Gastrocnemius medialis (tissue), 4 donors: Measurements from ENCODE around the gene PPP2R3B. TPM values are rescaled to one million over a fixed set of nuclear protein-coding genes. Genes with fewer than 3 reads are reported as not detected.

Experiments used
- ATAC-seq, 2 donors: fragments of 150-250 bp; one replicate each; pipeline ENCODE4 v1.9.1; 2016
- DNase-seq, 2 donors: peaks; one replicate each; pipeline ENCODE4 v3.0.0-alpha.2; 2019
- H3K27ac ChIP-seq, 4 donors: fragments of 200-600 bp; sonication (generic); 1 replicate in 1 of 4; 2 replicates in 3 of 4; pipeline ENCODE4 v1.5.1; 2016 to 2018; ENCODE audit warnings: mild to moderate bottlenecking in 2 of 4, moderate library complexity in 1 of 4
- H3K27me3 ChIP-seq, 3 donors: fragments of 200-600 bp; sonication (generic) in 2 of 3; 1 replicate in 1 of 3; 2 replicates in 2 of 3; pipeline versions ENCODE4 v1.5.1 to v1.6.0; 2016 to 2019; ENCODE audit warnings: mild to moderate bottlenecking in 1 of 3, moderate library complexity in 1 of 3
- H3K36me3 ChIP-seq, 2 donors: fragments of 200-600 bp; sonication (generic) in 1 of 2; one replicate each; pipeline ENCODE4 v1.5.1; 2017 to 2018
- H3K4me1 ChIP-seq, 2 donors: fragments of 200-600 bp; sonication (generic) in 1 of 2; one replicate each; pipeline ENCODE4 v1.5.1; 2016 to 2017; ENCODE audit warnings: mild to moderate bottlenecking in 2 of 2
- H3K4me3 ChIP-seq, 4 donors: fragments of 200-600 bp; sonication (generic) in 3 of 4; 1 replicate in 1 of 4; 2 replicates in 3 of 4; pipeline ENCODE4 v1.5.1; 2016 to 2019; ENCODE audit warnings: mild to moderate bottlenecking in 2 of 4
- H3K9me3 ChIP-seq, 3 donors: fragments of 200-600 bp; sonication (generic) in 2 of 3; 1 replicate in 1 of 3; 2 replicates in 2 of 3; pipeline ENCODE4 v1.5.1; 2016 to 2019
- POLR2A ChIP-seq, 2 donors: fragments of 450-650 bp; IDR thresholded peaks; one replicate each; pipeline ENCODE4 v1.6.1; 2017; ENCODE audit warnings: antibody characterized with exemption in 2 of 2, mild to moderate bottlenecking in 2 of 2, moderate library complexity in 2 of 2
- in situ Hi-C, 4 donors: fragments of 200-750 bp; cut with MboI; loops; one replicate each; pipeline versions ENCODE4 v1.15.0 to v1.8.0; 2017; ENCODE audit warnings: low sequenced_read_pairs in 4 of 4
- intact Hi-C: fragments of 100-400 bp; cut with DNase I; formaldehyde crosslinking; loops from one replicate; pipeline ENCODE4 v1.15.1; 2023; ENCODE audit warnings: low total_unique reads
- total RNA-seq, 4 donors: library from RNA; depleted of rRNA; stranded (reverse); fragments of >200 nt; gene quantifications; one replicate each; pipeline versions ENCODE4 v1.1.0 to v1.2.3, GENCODE V29; 2016
- TF ChIP-seq, protein P1 (sequence below), 5 experiments: fragments of 450-650 bp in 3 of 5; fragments of 200-600 bp in 2 of 5; sonication (generic) in 2 of 5; IDR thresholded peaks in 4 of 5; conservative IDR thresholded peaks in 1 of 5; 1 replicate in 4 of 5; 2 replicates in 1 of 5; pipeline ENCODE4 v1.5.1; 2016 to 2019; ENCODE audit warnings: antibody characterized with exemption in 5 of 5, mild to moderate bottlenecking in 3 of 5, moderate library complexity in 3 of 5

Gene PPP2R3B
- total RNA-seq, 4 donors from 2014 or later, result 53.8 to 103 (median 69.4) TPM

DNA sequence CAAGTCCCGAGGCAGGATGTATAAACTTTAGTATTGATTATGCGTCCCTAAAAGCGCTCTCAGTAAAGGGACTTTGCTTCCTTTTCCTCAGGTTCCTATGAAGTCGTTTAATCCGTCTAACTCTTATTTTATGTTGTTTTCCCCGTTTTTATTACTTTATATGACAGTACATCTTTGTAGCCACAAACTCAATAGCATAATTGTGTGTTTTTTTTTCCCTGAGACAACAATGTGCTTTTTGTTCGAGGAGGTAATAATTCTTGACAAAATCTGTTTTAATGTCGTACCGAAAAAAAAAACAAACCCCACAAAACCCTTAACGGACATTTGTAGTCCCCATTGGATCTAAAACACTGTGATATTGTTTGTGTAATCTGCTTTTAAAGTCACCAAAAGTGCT, 17.9 kb upstream of the PPP2R3B start:
- no peak overlapping the region for H3K27ac ChIP-seq
- no peaks in the 10 kb centered on the region for H3K9me3 ChIP-seq
- no peaks in the 10 kb centered on the region for H3K36me3 ChIP-seq
- TF ChIP-seq POLR2A (IDR thresholded peaks at IDR 0.05), result no peak
- TF ChIP-seq, protein P1, sequence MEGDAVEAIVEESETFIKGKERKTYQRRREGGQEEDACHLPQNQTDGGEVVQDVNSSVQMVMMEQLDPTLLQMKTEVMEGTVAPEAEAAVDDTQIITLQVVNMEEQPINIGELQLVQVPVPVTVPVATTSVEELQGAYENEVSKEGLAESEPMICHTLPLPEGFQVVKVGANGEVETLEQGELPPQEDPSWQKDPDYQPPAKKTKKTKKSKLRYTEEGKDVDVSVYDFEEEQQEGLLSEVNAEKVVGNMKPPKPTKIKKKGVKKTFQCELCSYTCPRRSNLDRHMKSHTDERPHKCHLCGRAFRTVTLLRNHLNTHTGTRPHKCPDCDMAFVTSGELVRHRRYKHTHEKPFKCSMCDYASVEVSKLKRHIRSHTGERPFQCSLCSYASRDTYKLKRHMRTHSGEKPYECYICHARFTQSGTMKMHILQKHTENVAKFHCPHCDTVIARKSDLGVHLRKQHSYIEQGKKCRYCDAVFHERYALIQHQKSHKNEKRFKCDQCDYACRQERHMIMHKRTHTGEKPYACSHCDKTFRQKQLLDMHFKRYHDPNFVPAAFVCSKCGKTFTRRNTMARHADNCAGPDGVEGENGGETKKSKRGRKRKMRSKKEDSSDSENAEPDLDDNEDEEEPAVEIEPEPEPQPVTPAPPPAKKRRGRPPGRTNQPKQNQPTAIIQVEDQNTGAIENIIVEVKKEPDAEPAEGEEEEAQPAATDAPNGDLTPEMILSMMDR (IDR thresholded peaks at IDR 0.05 in 4 of 5, conservative IDR thresholded peaks at IDR 0.05 in 1 of 5), result no peak
- no peak for ATAC-seq
- in situ Hi-C loops, result no loop called here
- intact Hi-C loops, result no loop called here
- H3K4me3 ChIP-seq, result no peak overlapping the region
- no peaks in the 10 kb centered on the region for H3K4me1 ChIP-seq
- DNase-seq, result no peak
- no peaks in the 10 kb centered on the region for H3K27me3 ChIP-seq

DNA sequence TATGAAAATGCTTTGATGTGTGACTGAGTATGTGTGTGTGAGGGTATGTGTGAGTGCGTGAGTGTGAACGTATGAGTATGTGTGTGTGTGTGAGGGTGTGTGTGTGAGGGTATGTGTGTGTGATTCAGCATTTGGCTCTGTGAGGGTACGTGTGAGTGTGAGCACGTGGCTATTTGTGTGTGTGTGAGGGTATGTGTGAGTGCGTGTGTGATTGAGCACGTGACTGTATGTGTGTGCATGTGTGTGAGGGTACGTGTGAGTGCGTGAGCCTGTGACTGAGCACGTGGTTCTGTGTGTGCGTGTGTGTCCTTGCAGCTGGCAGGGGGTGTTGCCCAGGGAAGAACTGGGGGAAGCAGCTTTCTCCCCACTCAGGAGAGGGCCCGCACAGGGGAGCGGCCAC, 16.1 kb upstream of the PPP2R3B start:
- in situ Hi-C loops, result no loop called here
- no peaks in the 10 kb centered on the region for H3K27me3 ChIP-seq
- intact Hi-C loops, result no loop called here
- H3K27ac ChIP-seq, result no peak overlapping the region
- TF ChIP-seq, protein P1 (IDR thresholded peaks at IDR 0.05 in 4 of 5, conservative IDR thresholded peaks at IDR 0.05 in 1 of 5), result no peak
- no peak for TF ChIP-seq POLR2A (IDR thresholded peaks at IDR 0.05)
- no peaks in the 10 kb centered on the region for H3K4me1 ChIP-seq
- H3K9me3 ChIP-seq, result no peaks in the 10 kb centered on the region
- DNase-seq, result no peak
- ATAC-seq, result no peak
- no peak overlapping the region for H3K4me3 ChIP-seq
- no peaks in the 10 kb centered on the region for H3K36me3 ChIP-seq

DNA sequence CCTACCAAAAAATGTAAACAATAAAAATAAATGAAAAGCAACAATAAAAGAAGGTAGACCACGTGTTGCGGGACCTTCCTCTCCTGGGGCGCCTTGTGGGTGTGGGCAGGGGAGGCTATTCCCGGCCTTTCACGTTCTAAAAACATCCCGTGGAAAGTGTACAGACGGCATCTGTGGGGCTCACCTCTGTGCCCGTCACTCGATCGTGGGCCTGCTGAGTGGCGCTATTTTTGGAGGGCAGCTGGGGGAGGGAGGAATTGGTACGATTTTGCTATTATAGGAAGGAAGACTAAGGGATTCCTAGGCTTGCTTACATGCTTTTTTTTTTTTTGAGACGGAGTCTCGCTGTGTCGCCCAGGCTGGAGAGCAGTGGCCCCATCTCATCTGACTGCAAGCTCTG, 13.6 kb upstream of the PPP2R3B start:
- DNase-seq, result no peak
- no peaks in the 10 kb centered on the region for H3K36me3 ChIP-seq
- H3K4me1 ChIP-seq, result peaks cover 0 to 5% of the 10 kb centered on the region in 2 donors
- no peaks in the 10 kb centered on the region for H3K27me3 ChIP-seq
- intact Hi-C loops (no loop called here), in situ Hi-C loops (no loop called here)
- TF ChIP-seq, protein P1 (IDR thresholded peaks at IDR 0.05 in 4 of 5, conservative IDR thresholded peaks at IDR 0.05 in 1 of 5), result no peak
- TF ChIP-seq POLR2A (IDR thresholded peaks at IDR 0.05), result no peak
- no peak overlapping the region for H3K4me3 ChIP-seq
- no peaks in the 10 kb centered on the region for H3K9me3 ChIP-seq
- no peak for ATAC-seq
- no peak overlapping the region for H3K27ac ChIP-seq

DNA sequence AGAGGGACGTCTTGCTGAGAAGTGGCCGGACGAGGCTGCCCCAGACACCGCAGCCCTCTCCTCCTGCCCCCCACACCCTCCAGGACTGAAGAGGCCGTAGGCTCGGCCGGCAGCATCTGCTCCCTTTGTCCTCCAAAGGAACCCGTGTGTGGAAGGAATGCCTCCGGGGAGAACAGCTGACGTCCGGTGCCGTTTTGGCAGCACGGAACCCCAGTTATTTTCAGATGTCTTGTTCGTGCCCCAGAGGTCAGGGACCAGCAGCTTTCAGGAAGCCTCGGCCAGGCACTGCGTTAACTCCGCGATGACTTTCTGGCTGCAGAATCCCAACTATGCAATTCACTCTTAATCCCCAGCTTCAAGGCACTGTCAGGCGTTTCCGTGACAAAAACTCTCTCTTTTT, 10.9 kb upstream of the PPP2R3B start:
- H3K27ac ChIP-seq, result peak overlapping the region in 2 of 4 donors; percentile 33 to 41
- intact Hi-C loops (no loop called here), in situ Hi-C loops (no loop called here)
- peak overlapping the region in 3 of 4 donors; percentile 12 to 49 (median 31) for H3K4me3 ChIP-seq
- TF ChIP-seq, protein P1 (IDR thresholded peaks at IDR 0.05 in 4 of 5, conservative IDR thresholded peaks at IDR 0.05 in 1 of 5), result no peak
- no peak for TF ChIP-seq POLR2A (IDR thresholded peaks at IDR 0.05)
- no peaks in the 10 kb centered on the region for H3K9me3 ChIP-seq
- DNase-seq, result peak in 1 of 2 donors; percentile 24
- ATAC-seq, result peak; percentile 44 to 62
- no peaks in the 10 kb centered on the region for H3K27me3 ChIP-seq
- no peaks in the 10 kb centered on the region for H3K36me3 ChIP-seq
- peaks cover 0 to 5% of the 10 kb centered on the region in 2 donors for H3K4me1 ChIP-seq

DNA sequence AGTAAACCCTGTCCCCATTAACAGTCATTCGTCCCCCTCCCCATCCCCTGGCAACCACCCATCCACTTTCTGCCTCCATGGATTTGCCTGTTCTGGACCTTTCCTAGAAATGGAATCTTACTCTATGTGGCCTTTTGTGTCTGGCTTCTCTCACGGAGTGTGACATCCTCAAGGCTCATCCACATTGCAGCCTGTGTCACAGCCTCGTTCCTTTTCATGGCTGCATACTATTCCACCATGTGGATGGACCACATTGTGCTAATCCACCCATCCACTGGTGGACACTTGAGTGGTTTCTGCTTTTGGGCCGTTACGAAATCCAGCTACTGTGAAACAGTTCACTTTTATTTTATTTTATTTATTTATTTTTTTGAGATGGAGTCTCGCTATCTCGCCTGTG, 8.1 kb upstream of the PPP2R3B start:
- no peaks in the 10 kb centered on the region for H3K27me3 ChIP-seq
- ATAC-seq (no peak), DNase-seq (no peak)
- no peaks in the 10 kb centered on the region for H3K9me3 ChIP-seq
- no peaks in the 10 kb centered on the region for H3K36me3 ChIP-seq
- peaks cover 0 to 5% of the 10 kb centered on the region in 2 donors for H3K4me1 ChIP-seq
- intact Hi-C loops (no loop called here), in situ Hi-C loops (no loop called here)
- H3K27ac ChIP-seq, result no peak overlapping the region
- H3K4me3 ChIP-seq, result no peak overlapping the region
- TF ChIP-seq POLR2A (IDR thresholded peaks at IDR 0.05), result no peak
- TF ChIP-seq, protein P1 (IDR thresholded peaks at IDR 0.05 in 4 of 5, conservative IDR thresholded peaks at IDR 0.05 in 1 of 5), result no peak
